Measurements from ENCODE around the gene ANXA7.
"Not testable (repeated sequence)": the region's sequence is repeated elsewhere in the genome, so short reads cannot be mapped to it uniquely, and the experiment has no call there.

ANXA7 gene

DNA sequence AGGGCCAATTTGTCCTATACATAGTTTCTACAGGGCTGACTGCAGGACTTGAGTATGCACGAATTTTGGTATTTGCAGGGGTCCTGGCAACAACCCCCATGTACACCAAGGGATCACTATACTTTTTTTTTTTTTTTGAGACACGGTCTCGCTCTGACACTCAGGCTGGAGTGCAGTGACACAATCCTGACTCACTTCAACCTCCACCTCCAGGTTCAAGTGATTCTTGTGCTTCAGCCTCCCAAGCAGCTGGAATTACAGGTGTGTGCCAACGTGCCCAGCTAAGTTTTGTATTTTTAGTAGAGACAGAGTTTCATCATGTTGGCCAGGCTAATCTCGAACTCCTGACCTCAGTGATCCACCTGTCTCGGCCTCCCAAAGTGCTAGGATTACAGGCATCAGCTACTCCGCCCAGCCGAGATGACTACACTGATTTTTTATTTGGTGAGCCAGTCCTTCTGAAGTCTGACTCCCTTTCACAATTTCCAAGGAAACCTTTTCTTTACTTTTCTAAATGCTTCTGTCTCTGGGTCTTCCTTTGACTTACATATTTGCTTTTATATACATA lies 75.0 kb downstream of the ANXA7 start:
- DNase-seq (ENCODE audit: low read depth): no peak

DNA sequence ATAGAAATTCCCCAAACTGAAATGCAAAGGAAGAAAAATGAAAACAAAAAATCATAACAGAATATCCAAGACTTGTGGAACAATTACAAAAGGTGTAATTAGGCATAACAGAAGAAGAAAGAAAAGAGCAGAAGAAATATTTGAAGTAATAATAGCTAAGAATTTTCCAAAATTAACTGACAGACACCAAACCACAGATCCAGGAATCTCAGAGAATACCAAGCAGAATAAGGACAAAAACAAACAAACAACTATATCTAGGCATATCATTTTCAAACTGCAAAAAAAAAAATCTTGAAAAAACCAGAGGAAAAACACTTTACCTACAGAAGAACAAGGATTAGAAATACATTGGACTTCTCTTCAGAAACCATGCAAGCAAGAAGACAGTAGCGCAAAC lies 80.7 kb downstream of the ANXA7 start:
- DNase-seq (ENCODE audit: low read depth): no peak

DNA sequence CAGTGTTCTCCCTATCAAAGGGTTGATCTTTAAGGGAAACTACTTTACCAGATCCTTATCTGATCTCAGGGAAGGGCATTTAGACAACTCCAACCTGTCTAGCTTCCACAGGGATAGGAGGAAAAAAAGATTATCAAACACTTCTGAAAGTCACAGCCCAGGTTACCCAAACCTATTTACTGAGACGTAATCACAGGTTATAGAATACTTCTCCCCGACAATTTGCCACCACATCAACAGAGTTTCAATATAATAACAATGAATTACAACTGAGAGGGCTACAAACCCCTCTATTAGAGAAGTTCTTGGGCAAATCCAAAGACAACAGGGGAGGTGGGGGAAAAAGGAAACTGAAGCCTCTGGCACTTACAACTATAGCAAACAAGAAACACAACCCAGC lies 81.5 kb downstream of the ANXA7 start:
- DNase-seq (ENCODE audit: low read depth): no peak

DNA sequence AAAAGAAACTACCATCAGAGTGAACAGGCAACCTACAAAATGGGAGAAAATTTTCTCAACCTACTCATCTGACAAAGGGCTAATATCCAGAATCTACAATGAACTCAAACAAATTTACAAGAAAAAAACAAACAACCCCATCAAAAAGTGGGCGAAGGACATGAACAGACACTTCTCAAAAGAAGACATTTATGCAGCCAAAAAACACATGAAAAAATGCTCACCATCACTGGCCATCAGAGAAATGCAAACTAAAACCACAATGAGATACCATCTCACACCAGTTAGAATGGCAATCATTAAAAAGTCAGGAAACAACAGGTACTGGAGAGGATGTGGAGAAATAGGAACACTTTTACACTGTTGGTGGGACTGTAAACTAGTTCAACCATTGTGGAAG lies 85.3 kb downstream of the ANXA7 start:
- DNase-seq (ENCODE audit: low read depth): not testable (repeated sequence)

DNA sequence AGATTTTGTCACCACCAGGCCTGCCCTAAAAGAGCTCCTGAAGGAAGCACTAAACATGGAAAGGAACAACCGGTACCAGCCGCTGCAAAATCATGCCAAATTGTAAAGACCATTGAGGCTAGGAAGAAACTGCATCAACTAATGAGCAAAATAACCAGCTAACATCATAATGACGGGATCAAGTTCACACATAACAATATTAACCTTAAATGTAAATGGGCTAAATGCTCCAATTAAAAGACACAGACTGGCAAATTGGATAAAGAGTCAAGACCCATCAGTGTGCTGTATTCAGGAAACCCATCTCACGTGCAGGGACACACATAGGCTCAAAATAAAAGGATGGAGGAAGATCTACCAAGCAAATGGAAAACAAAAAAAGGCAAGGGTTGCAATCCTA lies 88.6 kb downstream of the ANXA7 start:
- not testable (repeated sequence) for DNase-seq (ENCODE audit: low read depth)
